Stimulated activated naive CD8-positive, alpha-beta T cell treated with anti-CD3 and anti-CD28 coated beads, Interleukin-15, Interleukin-2, amounts not matched to agents 100 U/mL and 50 U/mL, for 24 hours (primary cell): ENCODE data around the gene TGIF2.
"Not testable (repeated sequence)": the region's sequence is repeated elsewhere in the genome, so short reads cannot be mapped to it uniquely, and the experiment has no call there.

Experiments used
- ATAC-seq: fragments of 150-1000 bp; cut with Tn5 transposase; one replicate; pipeline ENCODE4 v1.10.0; 2021
- DNase-seq: peaks from one replicate; pipeline ENCODE4 v3.0.0; 2021

The TGIF2 gene

DNA sequence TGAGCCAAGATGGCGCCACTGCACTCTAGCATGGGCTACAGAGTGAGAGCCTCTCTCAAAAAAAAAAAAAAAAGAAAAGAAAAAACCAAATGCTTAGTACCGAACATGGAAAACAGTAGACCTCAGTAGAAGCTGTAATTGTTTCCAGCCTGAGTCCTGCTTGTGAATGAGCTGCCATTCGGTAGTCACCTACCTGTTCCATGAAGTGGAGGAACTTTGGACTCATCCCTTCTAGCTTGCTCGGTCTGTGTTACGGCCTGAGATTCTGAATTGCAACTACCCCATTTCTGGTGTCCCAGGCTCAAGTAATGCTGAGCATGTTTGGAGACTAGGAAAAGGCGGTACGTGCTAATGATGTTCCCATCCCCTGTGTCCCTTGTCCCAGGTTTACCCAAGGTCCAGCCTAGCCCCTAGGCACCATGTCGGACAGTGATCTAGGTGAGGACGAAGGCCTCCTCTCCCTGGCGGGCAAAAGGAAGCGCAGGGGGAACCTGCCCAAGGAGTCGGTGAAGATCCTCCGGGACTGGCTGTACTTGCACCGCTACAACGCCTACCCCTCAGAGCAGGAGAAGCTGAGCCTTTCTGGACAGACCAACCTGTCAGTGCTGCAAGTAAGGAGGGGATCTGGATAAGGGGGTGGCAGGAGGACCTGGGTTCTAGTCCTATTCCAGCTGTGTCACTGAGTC, 5.1 kb downstream of the TGIF2 start:
- ATAC-seq (no peak), DNase-seq (no peak)

DNA sequence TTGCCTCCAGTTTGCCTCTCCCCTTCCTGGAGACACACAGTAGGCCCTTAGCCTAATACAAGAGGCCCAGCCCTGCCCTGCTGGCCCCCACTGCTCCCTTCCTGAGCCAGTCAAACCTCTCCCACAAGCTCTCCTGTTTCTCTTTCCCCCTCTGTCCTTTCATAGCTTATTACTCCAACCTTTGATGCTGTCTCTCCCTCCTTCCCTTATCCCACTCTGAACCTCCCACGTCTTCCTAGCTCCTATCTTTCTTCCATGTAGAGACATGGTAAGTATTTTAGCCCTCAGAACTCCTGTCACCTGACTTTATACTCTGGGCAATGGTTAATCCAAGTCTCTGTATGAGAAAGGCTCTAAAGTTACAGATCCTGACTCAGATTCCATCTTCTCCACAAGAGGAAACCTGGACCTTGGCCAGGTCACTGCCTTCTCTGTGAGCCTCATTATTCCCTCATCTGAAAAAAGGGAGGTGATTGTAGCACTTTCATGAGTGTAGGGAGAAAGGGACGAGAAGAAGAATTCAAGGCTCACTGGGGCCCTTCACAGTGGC, 6.7 kb downstream of the TGIF2 start:
- no peak for ATAC-seq
- no peak for DNase-seq

DNA sequence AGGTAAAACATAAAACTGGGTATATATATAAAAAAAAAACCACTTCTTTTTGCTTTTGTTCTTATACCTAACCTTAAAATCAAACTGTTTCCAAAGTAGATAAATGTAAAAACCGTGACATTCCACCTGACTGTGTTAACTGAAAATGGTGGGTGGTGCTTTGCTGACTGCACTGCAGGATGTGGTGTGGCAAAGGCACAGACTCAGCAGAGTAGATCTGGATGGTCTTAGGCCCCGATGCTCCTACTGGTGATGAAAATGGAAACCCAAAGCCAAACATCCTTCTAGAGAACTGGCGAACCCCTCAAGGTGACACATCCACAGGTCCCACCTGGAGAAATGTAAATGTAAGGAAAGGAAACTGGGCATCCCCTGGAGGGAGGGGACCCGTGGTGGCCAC, 8.9 kb downstream of the TGIF2 start:
- peak; percentile 70 for ATAC-seq

DNA sequence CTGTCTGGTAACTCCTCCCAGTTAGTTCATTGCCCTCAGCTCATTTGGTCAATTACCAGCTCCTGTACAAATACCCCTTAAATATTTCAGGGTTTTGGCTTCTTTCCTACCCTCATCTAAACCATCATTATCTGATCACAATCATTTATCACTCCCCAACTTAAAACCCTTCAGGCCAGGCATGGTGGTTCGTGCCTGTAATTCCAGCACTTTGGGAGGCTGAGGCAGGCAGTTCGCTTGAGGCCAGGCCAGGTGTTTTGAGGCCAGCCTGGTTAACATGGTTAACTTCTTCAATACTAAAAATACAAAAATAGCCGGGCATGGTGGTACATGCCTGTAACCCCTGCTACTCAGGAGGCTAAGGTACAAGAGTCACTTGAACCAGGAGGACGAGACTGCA, 9.4 kb downstream of the TGIF2 start:
- ATAC-seq (no peak), DNase-seq (no peak)

More for the DNA sequence above, 8.9 kb downstream of the TGIF2 start:
- no peak for DNase-seq

DNA sequence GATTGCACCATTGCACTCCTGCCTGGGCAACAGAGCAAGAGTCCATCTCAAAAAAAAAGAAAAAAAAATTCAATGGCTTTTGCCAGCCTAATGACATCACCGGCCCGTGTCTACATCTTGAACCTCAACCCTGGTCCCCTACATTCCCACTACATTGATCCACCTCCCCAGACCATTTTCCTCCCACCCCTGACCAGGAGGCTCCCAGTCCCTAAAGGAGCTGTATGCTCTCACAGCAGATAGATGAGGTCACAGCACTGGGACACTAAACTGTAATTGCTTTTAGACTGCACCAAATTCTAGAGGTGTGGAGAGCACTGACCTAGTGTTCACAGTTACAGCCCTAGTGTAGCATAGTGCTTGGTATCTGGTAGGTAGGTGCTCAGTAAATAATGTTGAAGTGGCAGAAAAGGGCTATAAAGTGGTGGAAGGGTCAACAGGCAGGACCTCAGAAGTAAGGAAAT, 10.7 kb downstream of the TGIF2 start:
- no peak for ATAC-seq
- DNase-seq, result no peak

DNA sequence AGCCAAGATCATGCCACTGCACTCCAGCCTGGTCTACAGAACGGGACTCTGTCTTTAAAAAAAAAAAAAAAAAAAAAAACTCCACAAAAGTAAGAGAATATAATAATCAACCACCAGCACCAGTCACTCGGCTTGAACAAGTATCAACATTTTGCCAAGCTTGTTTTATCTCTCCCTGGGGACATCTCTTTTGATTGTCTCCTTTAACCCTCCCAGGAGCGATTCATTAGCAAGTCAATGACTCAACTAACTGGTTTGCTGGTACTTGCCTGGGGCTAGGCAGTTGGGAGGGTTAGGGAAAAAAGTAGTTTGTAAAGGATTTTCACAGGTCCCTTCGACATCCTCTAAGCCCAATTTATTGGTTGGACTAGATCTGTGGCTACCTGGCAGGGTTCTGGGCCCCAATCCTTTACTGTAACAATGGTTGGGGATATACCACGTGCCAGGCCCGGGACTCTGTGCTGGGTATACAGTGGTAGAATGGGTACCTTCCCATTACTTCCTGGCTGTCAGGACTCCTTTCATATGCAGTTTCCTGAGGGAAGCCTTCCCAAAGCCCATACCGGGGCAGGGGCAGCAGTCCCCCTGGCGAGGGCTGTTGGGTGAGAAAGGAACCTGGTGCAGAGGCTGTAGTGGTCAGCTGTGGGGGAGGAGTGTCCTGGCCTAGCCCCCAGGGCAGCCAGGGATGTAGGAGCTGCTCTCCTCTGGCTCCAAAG, 12.2 kb downstream of the TGIF2 start:
- ATAC-seq, result no peak
- DNase-seq, result no peak

DNA sequence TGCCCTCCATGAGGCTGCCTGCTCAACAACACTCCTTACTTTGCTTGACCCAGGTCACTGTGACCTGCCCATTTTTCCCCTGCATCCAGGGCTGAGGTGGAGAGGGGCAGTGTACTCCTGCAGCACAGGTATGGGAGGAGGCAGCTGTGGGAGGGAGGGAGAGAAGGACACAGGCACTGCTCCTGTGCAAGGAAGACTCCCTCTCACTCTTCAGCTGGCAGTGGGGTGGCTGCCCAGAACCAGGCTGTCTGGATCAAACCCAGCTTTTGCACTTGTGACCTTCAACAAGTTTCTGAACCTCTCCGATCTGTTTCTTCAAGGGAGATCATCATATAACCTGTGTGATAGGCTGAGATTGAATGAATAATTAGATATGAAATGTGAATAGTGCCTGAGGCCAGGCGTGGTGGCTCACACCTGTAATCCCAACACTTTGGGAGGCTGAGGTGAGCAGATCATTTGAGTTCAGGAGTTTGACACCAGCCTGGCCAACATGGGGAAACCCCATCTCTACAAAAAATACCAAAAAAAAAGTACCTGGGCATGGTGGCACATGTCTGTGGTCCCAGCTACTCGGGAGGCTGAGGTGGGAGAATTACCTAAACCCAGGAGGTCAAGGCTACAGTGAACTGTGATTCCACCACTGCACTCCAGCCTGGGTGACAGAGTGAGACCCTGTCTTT, 14.1 kb downstream of the TGIF2 start:
- ATAC-seq (no peak), DNase-seq (no peak)

DNA sequence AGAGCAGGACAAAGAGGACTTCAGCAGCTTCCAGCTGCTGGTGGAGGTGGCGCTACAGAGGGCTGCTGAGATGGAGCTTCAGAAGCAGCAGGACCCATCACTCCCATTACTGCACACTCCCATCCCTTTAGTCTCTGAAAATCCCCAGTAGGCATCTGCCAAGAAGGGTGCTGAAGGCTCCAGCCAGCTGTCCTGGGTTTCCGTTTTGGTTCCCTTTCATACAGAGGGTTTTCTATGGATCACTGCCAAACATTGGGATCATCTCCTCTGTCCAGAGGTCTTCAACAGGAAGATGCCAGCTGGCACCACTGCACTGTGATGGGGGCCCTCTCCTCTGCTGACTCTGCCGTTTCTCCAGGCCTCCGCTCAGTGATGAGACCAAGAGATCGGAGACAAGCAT, 17.9 kb downstream of the TGIF2 start:
- DNase-seq (no peak), ATAC-seq (no peak)

DNA sequence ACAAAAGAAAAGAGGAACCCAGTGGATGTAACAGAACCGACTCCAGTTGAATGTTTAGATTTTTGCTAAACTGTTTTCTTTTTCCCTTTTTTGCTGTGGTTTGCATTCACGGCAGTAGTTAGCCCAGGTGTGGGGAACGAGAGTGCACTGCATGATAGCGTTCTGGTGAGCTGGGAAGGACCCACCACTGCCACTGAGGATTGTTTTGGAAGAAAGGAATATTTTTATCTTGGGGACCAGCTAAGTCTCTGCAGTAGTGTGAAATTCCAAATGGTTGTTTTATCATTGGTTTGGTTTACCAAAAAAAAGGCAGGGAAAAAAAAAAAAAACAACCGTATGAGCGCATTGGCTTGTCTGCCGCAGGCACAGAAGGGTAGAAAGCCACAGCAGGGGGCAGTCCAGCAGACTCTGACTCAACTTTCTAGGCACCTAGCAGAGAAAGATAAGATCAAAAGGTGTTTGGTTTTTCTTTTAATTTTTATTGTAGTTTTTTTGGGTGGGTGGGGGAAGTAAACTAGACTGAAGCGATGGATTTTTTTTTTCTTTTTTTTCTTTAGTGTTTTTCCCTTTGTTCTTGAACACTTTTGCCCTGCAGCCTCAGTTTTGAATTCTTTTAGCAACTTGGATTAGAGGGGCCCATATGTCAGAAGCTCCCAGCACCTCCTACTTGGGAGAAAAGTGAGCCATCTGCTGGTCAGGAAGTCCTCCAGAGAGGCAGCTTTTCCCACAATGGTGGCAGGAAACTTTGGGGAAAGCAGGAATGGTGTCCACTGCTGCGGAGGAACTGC, 18.7 kb downstream of the TGIF2 start:
- peak; percentile 49 for DNase-seq
- peak; percentile 44 for ATAC-seq

DNA sequence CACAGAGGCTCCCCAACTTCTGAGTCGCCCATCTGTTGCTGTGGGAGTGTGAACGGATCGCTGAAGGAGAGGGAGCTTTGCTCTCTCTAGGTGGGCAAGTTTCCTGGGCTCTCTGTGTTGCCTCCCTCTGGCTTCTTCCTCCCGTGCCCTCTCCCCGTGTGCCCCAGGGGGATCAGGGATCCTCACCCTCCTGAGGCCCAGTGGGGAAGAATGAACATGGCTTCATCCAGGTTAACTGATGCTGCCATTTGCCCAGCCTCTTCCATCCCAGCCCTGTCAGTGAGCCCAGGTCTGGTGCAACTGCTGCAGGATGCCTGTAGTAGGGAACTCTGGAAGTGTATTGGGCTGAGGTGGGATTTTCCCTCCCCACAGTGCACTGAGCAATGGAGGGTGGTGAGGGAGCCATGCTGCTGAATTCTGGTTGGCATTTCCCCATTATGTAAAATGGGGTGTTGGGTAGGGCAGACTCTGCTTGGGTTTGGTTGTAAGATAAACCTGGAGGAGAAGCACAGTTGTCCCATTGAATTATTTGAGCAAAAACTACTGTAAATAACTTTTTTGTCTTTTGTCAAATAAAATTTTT, 20.0 kb downstream of the TGIF2 start:
- DNase-seq (no peak), ATAC-seq (no peak)

DNA sequence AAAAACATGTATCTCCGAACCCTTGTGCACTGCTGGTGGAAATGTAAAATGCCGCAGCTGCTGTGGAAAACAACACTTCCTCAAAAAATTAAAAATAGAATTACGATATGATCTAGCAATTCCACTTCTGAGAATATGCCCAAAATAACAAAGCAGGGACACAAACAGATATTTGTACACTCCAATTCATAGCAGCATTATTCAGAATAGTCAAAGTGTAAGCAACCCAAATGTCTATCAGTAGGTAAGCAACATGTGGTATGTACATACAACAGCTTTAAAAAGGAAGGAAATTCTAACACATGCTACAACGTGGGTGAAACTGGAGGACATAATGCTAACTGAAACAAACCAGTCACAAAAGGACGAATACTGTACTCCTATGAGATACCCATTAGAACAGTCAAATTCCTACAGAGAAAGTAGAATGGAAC, 26.5 kb downstream of the TGIF2 start:
- ATAC-seq, result no peak
- DNase-seq, result no peak

DNA sequence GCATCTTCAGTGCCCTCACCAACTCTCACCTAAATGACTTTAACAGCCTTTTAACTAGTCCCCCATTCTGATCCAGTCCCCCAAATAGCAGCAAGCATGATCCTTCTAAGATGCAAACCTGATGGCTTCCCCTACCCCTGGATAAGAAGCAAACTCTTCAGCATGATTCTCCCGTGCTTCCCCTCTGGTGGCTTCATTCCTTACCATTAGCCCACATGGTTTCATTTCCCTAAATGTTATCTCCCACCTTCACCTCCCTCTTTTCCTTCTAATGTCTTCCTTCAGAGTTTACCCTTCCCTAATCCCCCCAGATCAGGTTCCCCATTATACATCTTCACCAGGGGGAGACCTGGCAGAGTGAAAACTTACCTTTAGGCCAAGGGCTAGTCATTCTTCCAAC, 28.1 kb downstream of the TGIF2 start:
- no peak for ATAC-seq

DNA sequence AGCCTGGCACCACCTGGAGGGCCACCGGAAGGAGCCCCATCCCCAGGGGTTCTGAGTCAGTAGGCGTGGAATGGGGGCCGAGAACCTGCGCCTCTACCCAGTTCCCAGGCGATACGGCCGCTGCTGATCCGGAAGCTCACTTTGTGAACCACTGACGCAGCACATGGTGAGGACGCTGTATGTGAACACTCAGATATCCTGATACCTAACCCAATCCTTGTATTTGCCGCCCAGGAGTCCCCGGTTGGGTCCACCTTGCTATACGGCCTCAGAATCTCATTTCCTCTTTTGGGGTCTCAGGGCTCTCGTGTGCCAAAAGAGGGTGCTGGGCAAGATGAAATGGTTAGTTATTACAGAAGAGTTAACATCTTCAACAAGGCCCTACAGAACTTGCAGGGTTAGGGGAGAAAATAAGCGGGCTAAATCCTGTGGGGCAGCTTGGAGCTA, 31.6 kb downstream of the TGIF2 start:
- ATAC-seq, result peak; percentile 25
- DNase-seq, result peak; percentile 58

More for the DNA sequence above, 28.1 kb downstream of the TGIF2 start:
- DNase-seq, result no peak

DNA sequence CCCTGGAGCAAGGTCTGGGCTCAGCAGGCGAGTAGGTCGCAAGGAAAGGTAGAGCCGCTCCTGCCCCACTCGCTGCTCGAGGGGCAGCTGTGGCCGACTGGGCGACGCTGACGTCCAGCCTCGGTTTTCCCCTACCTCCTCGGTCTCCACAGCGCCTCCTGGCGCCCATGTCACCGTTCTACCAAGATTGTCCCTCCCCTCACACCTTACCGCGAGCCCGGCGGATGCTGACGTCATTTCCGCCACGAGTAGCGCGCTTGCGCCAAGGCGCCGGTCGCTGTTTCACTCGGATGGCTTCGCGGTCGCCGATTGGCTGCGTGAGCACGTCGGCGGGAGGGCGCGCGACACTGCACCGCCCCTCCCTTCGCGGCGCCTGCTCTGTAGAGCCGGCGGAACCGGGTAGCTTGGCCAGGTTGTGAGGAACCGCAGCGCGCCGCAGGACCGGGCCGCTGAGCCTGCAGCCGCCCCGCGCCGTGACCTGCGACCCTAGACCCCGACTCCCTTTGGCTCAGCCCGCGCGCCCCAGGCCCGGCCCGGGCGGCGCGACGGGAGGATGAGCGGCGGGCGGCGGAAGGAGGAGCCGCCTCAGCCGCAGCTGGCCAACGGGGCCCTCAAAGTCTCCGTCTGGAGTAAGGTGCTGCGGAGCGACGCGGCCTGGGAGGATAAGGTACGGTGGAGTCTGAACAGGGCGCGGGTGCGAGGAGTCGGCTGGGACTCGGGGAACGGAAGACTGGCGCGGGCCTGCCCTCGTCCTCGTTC, 32.2 kb downstream of the TGIF2 start, which contains the start of gene RAB5IF:
RAB5IF (plus strand) TSS at position 381 of the 759 bp plus-strand sequence; CDS start at position 554, 173 bp downstream.
- ATAC-seq, result peak; percentile 94
- peak; percentile 100 for DNase-seq

DNA sequence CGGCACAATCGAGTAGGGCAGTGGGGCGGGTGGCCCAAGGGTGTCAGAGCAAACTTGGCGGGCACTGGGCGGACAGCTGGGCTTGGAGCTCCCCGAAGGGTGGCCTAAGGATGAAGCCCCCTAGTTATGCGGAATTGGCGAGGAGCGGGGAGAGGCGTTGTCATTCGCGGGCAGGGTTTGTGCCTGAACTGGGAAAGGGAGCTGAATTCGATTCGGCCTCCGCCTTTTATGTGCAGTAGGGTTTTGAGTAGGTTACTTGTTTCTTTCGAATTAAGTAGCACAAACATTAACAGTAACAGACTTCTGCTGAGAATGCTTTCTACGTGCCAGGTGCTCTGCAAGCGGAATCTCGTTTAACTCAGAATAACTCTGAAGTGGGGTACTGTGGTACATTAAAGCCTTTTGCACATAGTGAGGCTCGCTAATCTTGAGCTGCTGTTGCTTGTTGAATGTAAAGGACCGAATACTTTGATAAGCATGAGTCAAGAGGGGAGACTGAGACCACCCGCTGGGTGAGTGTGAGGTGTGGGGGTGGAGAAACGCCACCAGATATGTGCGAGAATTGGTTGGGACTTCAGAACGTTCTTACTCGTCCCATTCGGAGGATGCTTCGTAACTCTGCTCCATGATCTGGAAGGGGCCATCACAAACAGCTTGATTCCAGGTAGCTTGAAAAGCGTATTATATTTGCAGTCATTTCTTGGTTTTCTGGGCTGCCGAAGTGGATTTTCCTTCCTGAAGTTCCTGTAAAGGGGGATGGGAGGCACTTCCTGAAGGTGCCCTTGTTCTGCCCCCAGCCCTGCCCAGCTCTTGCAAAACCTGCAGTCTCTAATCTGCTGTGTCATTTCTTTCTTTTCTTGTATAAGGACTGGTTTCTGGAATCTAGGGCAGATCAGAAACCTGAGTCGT, 33.0 kb downstream of the TGIF2 start:
- no peak for ATAC-seq
- no peak for DNase-seq

DNA sequence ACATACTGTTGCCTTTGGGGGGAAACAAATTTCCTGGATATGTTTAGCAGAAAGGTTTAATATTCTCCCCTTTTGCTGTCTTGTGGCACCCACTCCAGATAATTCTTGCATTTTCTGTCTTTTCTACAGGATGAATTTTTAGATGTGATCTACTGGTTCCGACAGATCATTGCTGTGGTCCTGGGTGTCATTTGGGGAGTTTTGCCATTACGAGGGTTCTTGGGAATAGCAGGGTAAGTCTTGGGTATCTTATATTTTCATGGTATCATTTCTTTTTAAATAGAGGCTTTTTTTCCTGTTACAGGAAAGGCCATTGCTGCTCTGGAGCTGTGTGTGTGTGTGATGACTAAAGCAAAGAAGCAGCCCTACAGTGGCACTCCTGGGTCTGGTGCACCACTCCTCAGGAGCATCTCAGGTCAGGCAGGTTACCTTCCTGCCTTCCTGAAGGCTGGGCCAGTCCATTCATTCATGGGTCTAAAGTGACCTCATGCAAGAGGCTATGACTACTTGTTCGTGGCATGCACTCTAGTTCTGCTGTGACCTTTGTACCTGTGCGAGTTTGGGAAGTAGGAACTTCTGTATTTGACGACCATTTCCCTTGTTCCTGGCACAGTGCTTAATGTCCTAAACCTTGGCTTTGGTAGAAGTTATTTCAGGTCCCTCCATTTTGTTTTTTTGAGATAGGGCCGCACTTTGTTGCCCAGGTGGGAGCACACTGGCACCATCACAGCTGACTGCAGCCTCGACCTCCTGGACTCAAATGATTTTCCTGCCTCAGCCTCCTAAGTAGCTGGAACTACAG, 34.4 kb downstream of the TGIF2 start:
- no peak for ATAC-seq
- no peak for DNase-seq

DNA sequence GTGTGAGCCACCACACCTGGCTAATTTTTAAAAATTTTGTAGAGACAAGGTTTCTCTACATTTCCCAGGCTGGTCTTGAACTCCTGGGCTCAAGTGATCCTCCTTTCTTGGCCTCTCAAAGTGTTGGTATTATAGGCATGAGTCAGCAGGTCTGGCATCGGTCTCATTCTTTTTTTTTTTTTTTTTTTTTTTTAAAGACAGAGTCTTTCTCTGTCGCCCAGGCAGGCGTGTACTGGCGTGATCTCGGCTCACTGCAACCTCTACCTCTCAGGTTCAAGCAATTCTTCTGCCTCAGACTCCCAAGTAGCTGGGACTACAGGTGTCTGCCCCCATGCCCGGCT, 35.0 kb downstream of the TGIF2 start:
- DNase-seq, ATAC-seq: not testable (repeated sequence)

DNA sequence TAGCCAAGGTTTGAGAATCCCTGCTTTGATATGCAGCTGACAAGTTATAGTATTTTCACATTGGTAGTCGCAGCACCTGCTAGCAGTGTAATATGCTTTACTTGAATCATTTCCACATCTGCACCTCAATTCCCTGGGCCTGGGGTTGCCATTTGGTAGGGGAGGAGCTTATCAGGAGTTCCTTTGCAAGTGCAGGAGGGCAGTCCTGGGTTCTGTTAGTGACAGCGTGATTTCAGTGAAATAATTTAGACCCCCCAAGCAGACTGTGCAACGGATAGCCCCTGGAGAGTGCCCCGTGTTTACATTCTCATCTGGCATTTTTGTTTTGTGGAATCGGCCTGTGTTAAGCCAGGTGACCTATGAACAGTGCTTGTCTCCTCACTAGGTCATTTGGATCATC, 38.2 kb downstream of the TGIF2 start:
- DNase-seq (no peak), ATAC-seq (no peak)

DNA sequence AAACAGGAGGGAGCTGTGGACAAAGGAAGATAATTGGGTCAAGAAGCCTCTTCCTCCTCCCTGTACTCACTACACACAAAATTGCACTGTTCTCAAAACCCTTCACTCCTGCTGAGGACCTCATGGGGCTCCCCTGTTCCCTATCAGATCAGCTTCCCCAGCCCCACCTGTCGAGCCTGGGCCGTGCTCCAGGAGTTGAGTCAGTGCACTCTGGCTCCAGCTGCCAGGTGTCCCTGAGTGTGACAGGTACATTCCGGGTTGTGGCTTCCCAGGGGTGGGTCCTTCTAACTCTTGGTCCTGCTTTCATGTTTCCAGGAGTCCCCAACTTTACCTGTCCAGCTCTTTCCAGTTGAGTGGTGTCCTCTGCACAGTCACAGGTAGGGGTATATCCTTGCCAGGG, 40.6 kb downstream of the TGIF2 start:
- no peak for ATAC-seq
- DNase-seq, result no peak
